Measurements from ENCODE around the gene LRRN4CL. TPM values are rescaled to one million over a fixed set of nuclear protein-coding genes. Genes with fewer than 3 reads are reported as not detected.

The LRRN4CL gene
- total RNA-seq, 1 experiment from 2014 or later, result 0.71 TPM

DNA sequence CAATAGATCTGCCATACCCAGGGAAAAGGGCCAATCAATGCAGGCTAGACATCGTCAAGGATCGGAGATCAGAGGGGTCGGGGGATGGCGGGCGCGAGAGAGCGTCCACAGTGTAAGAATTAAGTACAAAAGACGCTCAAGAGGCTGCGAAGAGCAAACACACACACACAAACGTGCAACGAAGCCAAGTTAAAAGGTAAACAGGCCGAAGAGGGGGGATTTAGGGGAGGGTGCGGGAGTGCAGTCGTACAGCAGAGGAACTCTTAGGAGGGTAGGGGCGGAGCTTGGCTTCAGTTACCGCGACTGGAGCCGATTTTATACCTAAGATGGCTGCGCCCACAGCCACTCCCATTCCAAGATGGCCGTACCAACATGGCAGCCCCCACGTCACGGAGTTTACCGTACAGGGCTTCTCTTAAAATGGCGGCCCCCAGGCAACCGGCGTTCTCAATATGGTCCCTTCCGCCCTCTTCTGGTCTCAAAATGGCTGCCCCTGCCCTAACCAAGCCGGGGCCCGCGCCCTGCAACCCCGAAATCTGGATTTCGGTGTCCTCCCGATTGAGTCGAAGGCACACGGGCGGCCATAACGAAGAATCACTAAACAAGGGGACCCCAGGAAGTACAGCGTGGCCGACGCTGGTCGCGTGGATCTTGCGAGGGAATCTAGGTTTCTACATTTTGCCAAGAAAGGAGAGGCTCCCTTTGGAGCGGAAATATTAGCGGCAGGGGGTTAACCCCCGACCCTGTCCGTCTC is 20.1 kb upstream of the LRRN4CL start:
- DNase-seq, result peak; percentile 72
- CTCF ChIA-PET, result interaction anchor here (1.1 kb wide), 1 partner anchor 44 kb away, joined by 3 read pairs; the partner anchor contains the start of gene ZBTB3
- Mint-ChIP-seq H3K36me3 (ENCODE audit: insufficient read depth, unreplicated experiment) (peaks cover 93% of the 10 kb centered on the region), H3K4me3 (ENCODE audit: low read depth, unreplicated experiment) (peak overlapping the region; percentile 64), H3K9me3 (ENCODE audit: low read depth, unreplicated experiment) (no peaks in the 10 kb centered on the region), H3K4me1 (ENCODE audit: low read depth, unreplicated experiment) (peaks cover 47% of the 10 kb centered on the region), H3K27ac (ENCODE audit: unreplicated experiment) (peak overlapping the region; percentile 82), H3K27me3 (ENCODE audit: unreplicated experiment) (no peaks in the 10 kb centered on the region)
- BruUV-seq (replicated peaks), result no TSS peak
- intact Hi-C loops (cut with micrococcal nuclease; ENCODE audit: unreplicated experiment), result no loop called here
- TF ChIP-seq, protein P1, sequence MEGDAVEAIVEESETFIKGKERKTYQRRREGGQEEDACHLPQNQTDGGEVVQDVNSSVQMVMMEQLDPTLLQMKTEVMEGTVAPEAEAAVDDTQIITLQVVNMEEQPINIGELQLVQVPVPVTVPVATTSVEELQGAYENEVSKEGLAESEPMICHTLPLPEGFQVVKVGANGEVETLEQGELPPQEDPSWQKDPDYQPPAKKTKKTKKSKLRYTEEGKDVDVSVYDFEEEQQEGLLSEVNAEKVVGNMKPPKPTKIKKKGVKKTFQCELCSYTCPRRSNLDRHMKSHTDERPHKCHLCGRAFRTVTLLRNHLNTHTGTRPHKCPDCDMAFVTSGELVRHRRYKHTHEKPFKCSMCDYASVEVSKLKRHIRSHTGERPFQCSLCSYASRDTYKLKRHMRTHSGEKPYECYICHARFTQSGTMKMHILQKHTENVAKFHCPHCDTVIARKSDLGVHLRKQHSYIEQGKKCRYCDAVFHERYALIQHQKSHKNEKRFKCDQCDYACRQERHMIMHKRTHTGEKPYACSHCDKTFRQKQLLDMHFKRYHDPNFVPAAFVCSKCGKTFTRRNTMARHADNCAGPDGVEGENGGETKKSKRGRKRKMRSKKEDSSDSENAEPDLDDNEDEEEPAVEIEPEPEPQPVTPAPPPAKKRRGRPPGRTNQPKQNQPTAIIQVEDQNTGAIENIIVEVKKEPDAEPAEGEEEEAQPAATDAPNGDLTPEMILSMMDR (IDR thresholded peaks at IDR 0.05; ENCODE audit: unreplicated experiment), result no peak

GRCh38 chr11:62708793-62709192 is 19.5 kb upstream of the LRRN4CL start:
- H3K4me1 Mint-ChIP-seq (ENCODE audit: low read depth, unreplicated experiment), result peaks cover 41% of the 10 kb centered on the region
- peak overlapping the region; percentile 82 for H3K27ac Mint-ChIP-seq (ENCODE audit: unreplicated experiment)
- CTCF ChIA-PET, result no interaction called here
- TF ChIP-seq, protein P1 (IDR thresholded peaks at IDR 0.05; ENCODE audit: unreplicated experiment), result no peak
- peak overlapping the region; percentile 64 for H3K4me3 Mint-ChIP-seq (ENCODE audit: low read depth, unreplicated experiment)
- H3K27me3 Mint-ChIP-seq (ENCODE audit: unreplicated experiment), result no peaks in the 10 kb centered on the region
- intact Hi-C loops (cut with micrococcal nuclease; ENCODE audit: unreplicated experiment), result no loop called here
- H3K36me3 Mint-ChIP-seq (ENCODE audit: insufficient read depth, unreplicated experiment), result peaks cover 86% of the 10 kb centered on the region
- no peak for DNase-seq
- no TSS peak for BruUV-seq (replicated peaks)
- no peaks in the 10 kb centered on the region for H3K9me3 Mint-ChIP-seq (ENCODE audit: low read depth, unreplicated experiment)

GRCh38 chr11:62708392-62708791 is 19.1 kb upstream of the LRRN4CL start:
- Mint-ChIP-seq H3K4me1 (ENCODE audit: low read depth, unreplicated experiment) (peaks cover 37% of the 10 kb centered on the region), H3K9me3 (ENCODE audit: low read depth, unreplicated experiment) (no peaks in the 10 kb centered on the region), H3K27me3 (ENCODE audit: unreplicated experiment) (no peaks in the 10 kb centered on the region), H3K27ac (ENCODE audit: unreplicated experiment) (peak overlapping the region; percentile 82), H3K4me3 (ENCODE audit: low read depth, unreplicated experiment) (peak overlapping the region; percentile 64), H3K36me3 (ENCODE audit: insufficient read depth, unreplicated experiment) (peaks cover 82% of the 10 kb centered on the region)
- DNase-seq, result no peak
- BruUV-seq (replicated peaks), result no TSS peak
- intact Hi-C loops (cut with micrococcal nuclease; ENCODE audit: unreplicated experiment), result no loop called here
- TF ChIP-seq, protein P1 (IDR thresholded peaks at IDR 0.05; ENCODE audit: unreplicated experiment), result no peak
- CTCF ChIA-PET, result no interaction called here

DNA sequence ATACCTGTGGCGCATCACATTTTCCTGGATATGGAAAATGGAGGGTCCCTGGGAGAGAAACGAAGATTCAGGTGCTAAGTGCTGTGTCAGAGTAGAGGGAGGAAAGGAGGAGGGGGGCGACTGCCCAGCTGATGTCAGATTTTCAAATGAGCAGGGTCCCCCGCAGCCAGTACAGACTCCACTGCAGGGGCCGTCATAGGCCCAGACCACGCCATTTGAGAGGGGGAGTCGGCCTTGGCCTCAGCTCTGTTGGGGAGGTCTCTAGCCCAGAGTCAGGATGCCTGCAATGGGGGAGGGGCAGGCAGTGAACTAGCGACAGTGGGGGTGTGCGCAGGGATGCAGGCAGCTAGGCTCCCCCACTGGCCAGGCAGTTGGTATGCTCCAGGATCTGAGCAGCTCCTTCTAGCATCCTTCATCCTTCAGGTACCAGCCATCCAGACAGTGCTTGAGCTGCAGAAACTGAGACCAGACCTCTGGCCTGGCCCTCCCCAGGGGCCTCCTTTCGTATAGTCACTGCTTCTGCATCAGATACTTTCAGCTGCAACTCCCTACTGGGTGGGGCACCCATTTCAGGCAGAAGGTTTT is 18.0 kb upstream of the LRRN4CL start, which contains the start of the genes BSCL2 and GNG3:
Gene BSCL2 (minus strand): TSS at position 148 of the 585 bp plus-strand sequence. CDS start 229 bp downstream, outside the sequence.
Gene GNG3 (plus strand): TSS at position 400 of the 585 bp plus-strand sequence. CDS start 620 bp downstream, outside the sequence.
- Mint-ChIP-seq H3K36me3 (ENCODE audit: insufficient read depth, unreplicated experiment) (peaks cover 76% of the 10 kb centered on the region), H3K27me3 (ENCODE audit: unreplicated experiment) (no peaks in the 10 kb centered on the region), H3K4me1 (ENCODE audit: low read depth, unreplicated experiment) (peaks cover 26% of the 10 kb centered on the region), H3K4me3 (ENCODE audit: low read depth, unreplicated experiment) (peak within 1 kb of the TSS; percentile 98), H3K27ac (ENCODE audit: unreplicated experiment) (peak within 1 kb of the TSS; percentile 86), H3K9me3 (ENCODE audit: low read depth, unreplicated experiment) (no peaks in the 10 kb centered on the region)
- TF ChIP-seq, protein P1 (IDR thresholded peaks at IDR 0.05; ENCODE audit: unreplicated experiment), result no peak
- intact Hi-C loops (cut with micrococcal nuclease; ENCODE audit: unreplicated experiment), result no loop called here
- no TSS peak for BruUV-seq (replicated peaks)
- no peak for DNase-seq
- CTCF ChIA-PET, result no interaction called here

Data from Calu3 (cell line).